ENCODE data around the gene KLC3. TPM values are rescaled to one million over a fixed set of nuclear protein-coding genes. Genes with fewer than 3 reads are reported as not detected.

Gene KLC3
- total RNA-seq, 2 experiments from 2014 or later: not detected

- Mint-ChIP-seq H3K27ac (no peak overlapping the region), H3K36me3 (ENCODE audit: low read depth) (peaks cover 6% of the 10 kb centered on the region), H3K9me3 (no peaks in the 10 kb centered on the region), H3K4me3 (no peak overlapping the region), H3K27me3 (no peaks in the 10 kb centered on the region), H3K4me1 (peaks cover 2% of the 10 kb centered on the region)
- DNase-seq: no peak
- CTCF ChIA-PET: interaction anchor here (1.8 kb wide), 1 partner anchor 17 kb away, joined by 5 read pairs; no protein-coding TSS in a partner anchor
- POLR2A ChIA-PET: no interaction called here
Observed at GRCh38 chr19:45355402-45355801, 14.9 kb downstream of the KLC3 start.

GRCh38 chr19:45355910-45356309 is 15.4 kb downstream of the KLC3 start:
- ChIA-PET CTCF (interaction anchor here (1.8 kb wide), 1 partner anchor 17 kb away, joined by 5 read pairs; no protein-coding TSS in a partner anchor), POLR2A (no interaction called here)
- Mint-ChIP-seq H3K9me3 (no peaks in the 10 kb centered on the region), H3K4me1 (peaks cover 2% of the 10 kb centered on the region), H3K27me3 (no peaks in the 10 kb centered on the region), H3K4me3 (no peak overlapping the region), H3K36me3 (ENCODE audit: low read depth) (peaks cover 6% of the 10 kb centered on the region), H3K27ac (no peak overlapping the region)
- DNase-seq: no peak

GRCh38 chr19:45356760-45357444 is 16.4 kb downstream of the KLC3 start:
- H3K4me3 Mint-ChIP-seq: no peak overlapping the region
- no peak overlapping the region for H3K27ac Mint-ChIP-seq
- peaks cover 6% of the 10 kb centered on the region for H3K36me3 Mint-ChIP-seq (ENCODE audit: low read depth)
- H3K4me1 Mint-ChIP-seq: peaks cover 2% of the 10 kb centered on the region
- ChIA-PET POLR2A (no interaction called here), CTCF (interaction anchor here (1.8 kb wide), 1 partner anchor 18 kb away, joined by 5 read pairs; no protein-coding TSS in a partner anchor)
- no peaks in the 10 kb centered on the region for H3K27me3 Mint-ChIP-seq
- no peaks in the 10 kb centered on the region for H3K9me3 Mint-ChIP-seq
- no peak for DNase-seq

GRCh38 chr19:45357445-45357783 is 16.9 kb downstream of the KLC3 start:
- H3K4me3 Mint-ChIP-seq: no peak overlapping the region
- H3K27ac Mint-ChIP-seq: no peak overlapping the region
- peaks cover 6% of the 10 kb centered on the region for H3K36me3 Mint-ChIP-seq (ENCODE audit: low read depth)
- no peaks in the 10 kb centered on the region for H3K27me3 Mint-ChIP-seq
- ChIA-PET POLR2A (no interaction called here), CTCF (interaction anchor here (1.2 kb wide), 1 partner anchor 19 kb away, joined by 4 read pairs; no protein-coding TSS in a partner anchor)
- no peak for DNase-seq
- peaks cover 2% of the 10 kb centered on the region for H3K4me1 Mint-ChIP-seq
- H3K9me3 Mint-ChIP-seq: no peaks in the 10 kb centered on the region

GRCh38 chr19:45358213-45358792 is 17.8 kb downstream of the KLC3 start:
- Mint-ChIP-seq H3K36me3 (ENCODE audit: low read depth) (peaks cover 6% of the 10 kb centered on the region), H3K27me3 (no peaks in the 10 kb centered on the region), H3K4me3 (no peak overlapping the region), H3K27ac (no peak overlapping the region), H3K4me1 (peaks cover 2% of the 10 kb centered on the region), H3K9me3 (no peaks in the 10 kb centered on the region)
- DNase-seq: no peak
- ChIA-PET POLR2A (interaction anchor here (0.8 kb wide), 1 partner anchor 13 kb away, joined by 3 read pairs; no protein-coding TSS in a partner anchor), CTCF (interaction anchor here (1.2 kb wide), 1 partner anchor 20 kb away, joined by 4 read pairs; no protein-coding TSS in a partner anchor)

GRCh38 chr19:45361608-45362007 is 21.1 kb downstream of the KLC3 start:
- Mint-ChIP-seq H3K27ac (no peak overlapping the region), H3K27me3 (no peaks in the 10 kb centered on the region), H3K4me1 (peaks cover 2% of the 10 kb centered on the region), H3K4me3 (no peak overlapping the region), H3K9me3 (no peaks in the 10 kb centered on the region), H3K36me3 (ENCODE audit: low read depth) (peaks cover 2% of the 10 kb centered on the region)
- ChIA-PET CTCF (no interaction called here), POLR2A (no interaction called here)
- no peak for DNase-seq

- ChIA-PET POLR2A (no interaction called here), CTCF (interaction anchor here (1.0 kb wide), 1 partner anchor 23 kb away, joined by 3 read pairs; no protein-coding TSS in a partner anchor)
- H3K9me3 Mint-ChIP-seq: no peaks in the 10 kb centered on the region
- no peak overlapping the region for H3K4me3 Mint-ChIP-seq
- peaks cover 2% of the 10 kb centered on the region for H3K4me1 Mint-ChIP-seq
- peaks cover under 1% of the 10 kb centered on the region for H3K36me3 Mint-ChIP-seq (ENCODE audit: low read depth)
- no peaks in the 10 kb centered on the region for H3K27me3 Mint-ChIP-seq
- no peak overlapping the region for H3K27ac Mint-ChIP-seq
- no peak for DNase-seq
Observed at GRCh38 chr19:45362291-45362690, 21.7 kb downstream of the KLC3 start.

GRCh38 chr19:45363861-45364459 is 23.4 kb downstream of the KLC3 start:
- Mint-ChIP-seq H3K9me3 (no peaks in the 10 kb centered on the region), H3K36me3 (ENCODE audit: low read depth) (peaks cover 4% of the 10 kb centered on the region), H3K4me1 (peaks cover 8% of the 10 kb centered on the region), H3K27me3 (no peaks in the 10 kb centered on the region), H3K27ac (no peak overlapping the region), H3K4me3 (no peak overlapping the region)
- CTCF ChIA-PET: interaction anchor here (0.6 kb wide), 1 partner anchor 239 kb away, joined by 3 read pairs; no protein-coding TSS in a partner anchor
- POLR2A ChIA-PET: no interaction called here
- no peak for DNase-seq

- Mint-ChIP-seq H3K9me3 (no peaks in the 10 kb centered on the region), H3K36me3 (ENCODE audit: low read depth) (peaks cover 4% of the 10 kb centered on the region), H3K4me3 (no peak overlapping the region), H3K4me1 (peaks cover 12% of the 10 kb centered on the region), H3K27me3 (no peaks in the 10 kb centered on the region), H3K27ac (no peak overlapping the region)
- DNase-seq: no peak
- CTCF ChIA-PET: interaction anchor here (0.6 kb wide), 1 partner anchor 238 kb away, joined by 3 read pairs; no protein-coding TSS in a partner anchor
- POLR2A ChIA-PET: no interaction called here
Observed at GRCh38 chr19:45364696-45365095, 24.1 kb downstream of the KLC3 start.

- Mint-ChIP-seq H3K9me3 (no peaks in the 10 kb centered on the region), H3K4me1 (peaks cover 21% of the 10 kb centered on the region), H3K27me3 (no peaks in the 10 kb centered on the region), H3K36me3 (ENCODE audit: low read depth) (peaks cover 4% of the 10 kb centered on the region), H3K27ac (no peak overlapping the region), H3K4me3 (peak overlapping the region; percentile 29)
- ChIA-PET POLR2A (no interaction called here), CTCF (interaction anchor here (0.9 kb wide), 2 partner anchors 26 to 29 kb away, joined by 3 to 4 read pairs; no protein-coding TSS in a partner anchor)
- no peak for DNase-seq
Observed at GRCh38 chr19:45368127-45368526, 27.6 kb downstream of the KLC3 start.

GRCh38 chr19:45368737-45369340 is 28.3 kb downstream of the KLC3 start:
- Mint-ChIP-seq H3K4me1 (peaks cover 21% of the 10 kb centered on the region), H3K27ac (no peak overlapping the region), H3K27me3 (no peaks in the 10 kb centered on the region), H3K36me3 (ENCODE audit: low read depth) (peaks cover 4% of the 10 kb centered on the region), H3K9me3 (no peaks in the 10 kb centered on the region), H3K4me3 (peak overlapping the region; percentile 35)
- no peak for DNase-seq
- ChIA-PET POLR2A (no interaction called here), CTCF (interaction anchor here (0.6 to 0.9 kb wide), 3 partner anchors 27 to 130 kb away, joined by 3 to 4 read pairs (median 4); no protein-coding TSS in a partner anchor)

GRCh38 chr19:45370410-45371204 is 30.1 kb downstream of the KLC3 start, which contains the start of gene ERCC2:
TSS of gene ERCC2 (minus strand) at chr19:45370573. CDS start at chr19:45370540, 33 bp downstream.
- no peaks in the 10 kb centered on the region for H3K9me3 Mint-ChIP-seq
- ChIA-PET CTCF (interaction anchor here (0.6 to 0.8 kb wide), 2 partner anchors 26 to 115 kb away, joined by 3 read pairs; no protein-coding TSS in a partner anchor), POLR2A (no interaction called here)
- peak; percentile 100 for DNase-seq
- H3K27ac Mint-ChIP-seq: peak within 1 kb of the TSS; percentile 98
- H3K27me3 Mint-ChIP-seq: no peaks in the 10 kb centered on the region
- H3K36me3 Mint-ChIP-seq (ENCODE audit: low read depth): peaks cover 4% of the 10 kb centered on the region
- H3K4me3 Mint-ChIP-seq: peak within 1 kb of the TSS; percentile 82
- peaks cover 21% of the 10 kb centered on the region for H3K4me1 Mint-ChIP-seq

Measured in activated CD4-positive, alpha-beta T cell treated with anti-CD3 and anti-CD28 coated beads, Interleukin-2, amount 10 ng/mL, durations not matched to agents 7 days and 5 days (primary cell).